Nucleus accumbens (tissue), 56 donors: ENCODE data around the gene ESPN.

Experiments used
- DNase-seq, 56 donors: peaks; one replicate each; lab custom pipeline; 2025; lab: John Stamatoyannopoulos, UW

Gene ESPN

DNA sequence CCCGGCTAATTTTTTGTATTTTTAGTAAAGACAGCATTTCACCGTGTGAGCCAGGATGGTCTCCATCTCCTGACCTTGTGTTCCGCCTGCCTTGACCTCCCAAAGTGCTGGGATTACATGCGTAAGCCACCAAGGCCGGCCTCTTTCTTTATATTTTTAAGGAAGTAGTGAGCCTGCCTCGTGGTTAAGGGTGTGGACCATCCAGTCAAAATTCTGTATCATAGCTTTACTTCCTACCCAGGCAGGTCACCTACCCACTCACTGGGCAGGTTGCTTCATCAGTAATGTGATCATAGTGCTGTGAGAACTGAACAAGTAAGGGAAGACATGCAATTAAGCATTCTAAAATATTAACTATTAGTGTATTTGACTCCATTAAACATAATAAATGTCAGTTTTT lies 22.9 kb upstream of the ESPN start:
- no peak for DNase-seq

DNA sequence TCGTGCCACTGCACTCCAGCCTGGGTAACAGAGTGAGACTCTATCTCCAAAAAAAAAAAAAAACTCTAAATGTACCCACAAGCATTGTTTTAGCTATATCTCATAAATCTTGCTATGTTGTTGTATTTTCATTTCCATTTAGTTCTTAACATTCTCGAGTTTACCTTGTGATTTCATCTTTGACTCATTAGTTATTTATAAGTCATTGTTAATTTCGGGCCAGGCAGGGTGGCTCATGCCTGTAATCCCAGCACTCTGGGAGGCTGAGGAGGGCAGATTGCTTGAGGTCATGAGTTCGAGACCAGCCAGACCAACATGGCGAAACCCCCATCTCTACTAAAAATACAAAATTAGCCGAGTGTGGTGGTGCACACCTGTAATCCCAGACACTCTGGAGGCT lies 16.6 kb upstream of the ESPN start:
- no peak for DNase-seq

DNA sequence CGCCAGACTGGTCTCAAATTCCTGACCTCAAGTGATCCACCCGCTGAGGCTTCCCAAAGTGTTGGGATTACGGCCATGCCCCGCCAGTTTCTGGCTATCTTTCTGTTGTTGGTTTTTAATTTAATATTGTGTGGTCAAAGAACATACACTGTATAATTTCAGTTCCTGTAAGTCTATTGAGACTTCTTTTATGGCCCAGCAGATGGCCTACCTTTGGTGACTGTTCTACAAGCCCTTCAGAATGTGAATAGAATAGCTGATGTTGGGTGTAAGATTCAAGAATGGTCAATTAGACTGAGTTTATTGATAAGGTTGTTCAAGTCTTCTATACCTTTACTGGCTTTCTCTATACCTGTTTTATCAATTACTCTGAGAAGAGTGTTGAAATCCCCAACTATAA lies 15.5 kb upstream of the ESPN start:
- no peak for DNase-seq

DNA sequence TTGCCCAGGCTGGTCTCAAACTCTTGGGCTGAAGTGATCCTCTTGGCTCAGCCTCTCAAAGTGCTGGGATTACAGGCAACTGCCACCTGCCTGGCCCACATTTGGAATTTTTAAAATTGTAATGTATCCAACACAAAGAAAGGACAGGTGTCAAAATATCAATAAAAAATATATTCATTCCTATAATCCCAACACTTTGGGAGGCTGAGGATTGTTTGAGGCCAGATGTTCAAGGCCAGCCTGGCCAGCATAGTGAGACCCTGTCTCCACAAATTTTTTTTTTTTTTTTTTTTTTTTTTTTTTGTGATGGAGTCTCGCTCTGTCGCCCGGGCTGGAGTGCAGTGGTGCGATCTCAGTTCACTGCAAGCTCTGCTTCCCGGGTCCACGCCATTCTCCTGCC lies 14.8 kb upstream of the ESPN start:
- DNase-seq, result no peak

DNA sequence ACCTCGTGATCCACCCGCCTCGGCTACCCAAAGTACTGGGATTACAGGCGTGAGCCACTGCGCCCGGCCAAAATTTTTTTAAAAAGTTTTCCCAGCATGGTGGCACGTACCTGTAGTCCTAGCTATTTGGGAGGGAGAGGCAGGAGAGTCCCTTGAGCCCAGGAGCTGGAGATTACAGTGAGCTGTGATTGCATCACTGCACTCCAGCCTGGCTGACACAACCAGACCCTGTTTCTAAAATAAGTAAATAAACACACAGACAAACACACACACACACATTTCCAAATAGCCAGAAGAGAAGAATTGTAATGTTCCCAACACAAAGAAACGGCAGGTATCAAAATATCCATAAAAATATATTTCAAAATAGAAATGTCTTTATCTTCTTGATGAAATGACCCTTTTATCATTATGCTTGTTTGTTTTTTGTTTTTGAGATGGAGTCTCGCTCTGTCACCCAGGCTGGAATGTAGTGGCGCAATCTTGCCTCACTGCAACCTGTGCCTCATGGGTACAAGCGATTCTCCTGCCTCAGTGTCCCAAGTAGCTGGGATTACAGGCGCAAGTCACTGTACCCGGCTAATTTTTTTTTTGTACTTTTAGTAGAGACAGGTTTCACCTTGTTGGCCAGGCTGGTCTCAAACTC lies 14.2 kb upstream of the ESPN start:
- no peak for DNase-seq

DNA sequence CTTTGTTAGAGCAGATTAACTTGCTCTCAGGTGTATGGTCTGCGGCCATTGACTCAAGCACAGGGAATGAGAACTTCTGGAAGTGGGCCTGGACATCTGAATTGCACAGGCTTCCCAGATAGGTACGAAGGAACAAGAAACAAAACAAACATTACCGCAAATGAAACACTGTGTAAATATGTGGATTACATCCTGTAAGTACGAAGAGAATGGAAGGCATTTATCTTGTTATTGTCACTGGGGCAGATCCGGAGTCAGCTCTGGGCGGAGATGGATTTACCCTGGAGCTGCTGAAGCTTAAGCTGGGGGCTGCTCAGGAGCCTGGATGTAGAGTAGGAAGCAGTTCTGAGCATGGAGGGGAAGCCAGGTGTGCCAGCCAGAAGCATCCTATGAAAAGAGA lies 11.7 kb upstream of the ESPN start:
- no peak for DNase-seq

DNA sequence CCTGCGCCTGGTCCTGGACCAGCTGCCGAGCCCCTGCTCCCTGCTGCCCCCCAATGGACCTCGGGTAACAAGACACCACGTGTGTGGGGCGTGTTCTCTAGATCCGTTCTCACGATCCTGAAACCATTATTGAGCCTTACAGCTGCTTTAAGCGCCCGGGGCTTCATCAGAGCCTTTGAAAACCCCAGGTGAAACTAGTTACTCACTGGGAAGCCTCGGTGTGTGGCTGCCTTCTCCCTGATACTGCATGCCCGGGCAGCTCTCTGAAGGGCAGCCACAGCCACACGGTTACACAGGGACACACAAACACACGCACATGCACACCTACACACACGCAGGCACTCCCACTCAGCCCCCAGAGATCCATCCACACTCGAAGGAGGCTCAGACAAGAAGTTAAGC lies 10.1 kb upstream of the ESPN start:
- DNase-seq, result peak in 11 of 56 donors; percentile 4 to 29 (median 15)

DNA sequence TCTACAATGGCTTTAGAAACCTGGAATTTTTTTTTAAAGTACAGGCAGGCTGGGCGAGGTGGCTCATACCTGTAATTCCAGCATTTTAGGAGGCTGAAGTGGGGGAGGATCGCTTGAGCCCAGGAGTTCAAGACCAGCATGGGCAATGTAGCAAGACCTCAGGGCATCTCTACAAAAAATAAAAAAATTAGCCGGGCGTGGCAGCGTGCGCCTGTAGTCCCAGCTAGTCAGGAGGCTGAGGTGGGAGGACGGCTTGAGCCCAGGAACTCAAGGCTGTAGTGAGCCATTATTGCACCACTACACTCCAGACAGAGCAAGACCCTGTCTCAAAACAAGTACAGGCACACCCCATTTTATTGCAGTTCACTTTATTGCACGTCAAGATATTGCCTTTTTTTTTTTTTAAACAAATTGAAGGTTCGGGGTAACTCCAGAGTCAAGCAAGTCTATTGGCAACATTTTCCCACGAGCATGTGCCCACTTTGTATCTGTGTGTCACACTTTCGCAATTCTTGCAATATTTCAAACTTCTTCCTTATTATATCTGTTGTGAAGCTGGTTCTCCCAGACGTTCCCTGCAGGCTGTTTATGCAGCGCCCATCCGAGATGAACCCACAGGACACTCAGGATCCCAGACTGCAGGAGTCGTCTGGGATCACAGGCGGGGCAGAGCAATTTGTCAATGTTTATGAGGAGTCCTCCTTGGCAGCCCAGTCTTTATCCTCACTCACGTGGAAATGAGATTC lies 9.5 kb upstream of the ESPN start:
- no peak for DNase-seq

DNA sequence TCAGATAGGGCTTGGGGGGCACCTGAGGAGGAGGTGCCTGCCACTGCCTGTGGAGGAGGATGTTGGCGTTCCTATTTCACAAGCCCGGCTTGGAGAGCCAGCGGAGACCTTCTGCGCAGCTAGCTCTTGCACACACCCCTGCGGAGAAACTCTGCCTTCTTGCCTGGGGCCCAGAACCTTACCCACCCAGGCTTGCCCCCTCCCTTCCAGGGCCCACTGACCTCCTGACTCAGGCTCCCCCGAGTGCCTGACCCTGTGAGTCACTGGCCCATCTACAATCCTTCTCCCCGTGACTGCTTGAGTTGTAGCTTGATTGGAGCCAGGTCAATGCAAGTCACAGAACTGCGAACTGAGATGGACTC lies 8.3 kb upstream of the ESPN start:
- no peak for DNase-seq

DNA sequence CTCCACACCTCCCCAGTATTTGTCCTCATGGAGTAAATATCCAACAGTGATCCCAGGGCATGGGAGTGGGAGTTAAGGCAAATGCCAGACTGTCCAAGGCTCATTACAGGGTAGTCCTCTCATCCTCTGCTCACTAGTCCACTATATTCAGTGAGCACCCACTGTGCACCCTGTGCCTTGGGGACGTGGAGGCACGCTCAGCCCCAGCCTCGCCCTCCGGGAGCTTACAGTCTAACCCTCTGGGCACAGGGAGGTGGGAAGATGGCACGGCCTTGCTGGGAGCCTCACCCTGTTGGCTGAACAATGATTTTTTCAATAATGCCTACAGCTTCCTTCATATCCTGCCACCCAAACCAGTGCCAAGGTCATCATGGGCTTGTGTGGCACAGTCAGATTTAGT lies 7.7 kb upstream of the ESPN start:
- no peak for DNase-seq

DNA sequence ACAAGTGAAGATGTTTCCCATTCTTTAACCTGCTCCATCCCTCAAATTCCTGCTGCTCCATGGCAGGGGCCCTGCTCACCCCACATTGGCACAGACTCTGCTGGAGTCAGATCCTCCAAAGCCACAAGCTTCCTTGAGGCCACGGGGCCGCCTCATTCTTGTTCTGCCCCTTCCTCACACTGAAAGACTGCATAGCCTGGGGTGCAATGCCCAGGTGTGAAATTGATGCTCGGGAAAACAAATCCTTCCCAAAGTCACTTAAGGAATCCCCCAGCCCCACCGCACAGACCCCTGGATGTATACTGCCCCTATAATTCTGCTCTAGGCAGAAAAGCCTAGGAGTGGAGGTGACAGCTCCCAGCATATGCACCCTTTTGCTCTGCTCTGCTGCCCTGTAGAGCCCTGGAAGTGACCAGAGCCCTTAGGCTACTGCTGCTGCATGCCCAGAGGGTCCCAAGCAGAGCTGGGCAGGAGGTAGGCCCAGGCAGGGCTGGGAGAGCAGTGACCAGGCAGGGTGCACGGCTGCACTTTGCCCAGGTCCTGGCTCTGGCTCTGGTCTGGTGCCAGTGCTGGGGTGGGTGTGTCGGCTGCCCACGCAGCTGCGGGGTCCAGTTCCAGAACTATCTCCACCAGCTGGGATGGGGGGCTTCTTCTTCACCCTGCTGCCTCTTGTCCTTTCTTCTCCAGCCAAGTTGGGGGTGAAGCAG lies 6.5 kb upstream of the ESPN start:
- DNase-seq, result no peak

DNA sequence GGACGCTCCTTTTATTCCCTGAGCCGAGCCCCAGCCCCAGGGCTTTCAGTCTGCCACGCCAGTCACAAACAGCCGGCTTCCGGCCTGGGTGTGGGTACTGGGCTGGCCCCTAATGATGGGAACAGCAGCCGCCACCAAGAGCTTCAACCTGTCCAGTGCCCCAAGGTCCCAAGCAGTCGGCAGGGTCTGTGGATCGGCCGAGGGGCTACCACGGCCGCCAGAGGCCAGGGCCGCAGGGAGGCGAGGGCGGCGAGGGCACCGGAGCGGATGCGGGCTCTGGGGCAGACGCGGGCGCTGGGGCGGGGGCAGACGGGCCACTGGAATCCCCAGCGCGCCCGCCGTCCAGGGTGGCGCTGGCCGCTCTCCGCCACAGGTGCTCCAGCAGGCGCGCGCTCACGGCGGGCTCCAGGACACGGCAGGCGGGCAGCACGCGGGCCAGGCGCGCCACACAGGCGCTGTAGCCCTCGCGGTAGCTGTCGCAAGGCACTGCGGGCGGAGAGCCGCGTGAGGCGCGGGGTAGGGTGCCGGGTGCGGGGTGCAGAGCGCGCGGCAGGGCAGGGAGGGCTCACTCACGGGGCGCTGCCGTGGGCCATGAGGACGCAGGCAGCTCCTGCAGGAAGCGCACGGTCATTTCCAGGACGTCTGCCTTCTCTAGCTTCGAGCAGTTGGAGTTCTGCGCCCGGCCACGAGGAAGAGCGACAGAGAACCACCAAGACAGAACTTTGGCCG lies 5.7 kb upstream of the ESPN start:
- DNase-seq, result no peak

DNA sequence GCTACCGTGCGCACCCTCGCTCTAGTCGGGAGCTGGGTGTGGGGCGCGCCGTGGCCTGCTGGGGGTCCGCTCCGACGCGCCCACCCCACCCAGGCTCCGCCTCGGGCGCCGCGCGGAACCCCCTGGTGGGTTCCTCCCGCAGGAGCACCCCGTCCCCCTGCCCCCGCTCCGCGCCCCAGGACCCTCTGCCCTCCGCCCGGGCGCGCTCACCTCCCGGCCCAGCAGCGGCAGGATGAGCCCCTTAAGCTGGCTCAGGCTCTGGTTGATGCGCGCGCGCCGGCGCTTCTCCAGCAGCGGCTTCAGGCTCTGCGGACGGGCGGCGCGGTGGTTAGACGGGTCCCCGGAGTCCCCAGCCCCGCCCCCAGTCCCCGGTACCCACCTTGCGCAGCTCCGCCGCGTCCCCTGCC lies 5.2 kb upstream of the ESPN start:
- no peak for DNase-seq

DNA sequence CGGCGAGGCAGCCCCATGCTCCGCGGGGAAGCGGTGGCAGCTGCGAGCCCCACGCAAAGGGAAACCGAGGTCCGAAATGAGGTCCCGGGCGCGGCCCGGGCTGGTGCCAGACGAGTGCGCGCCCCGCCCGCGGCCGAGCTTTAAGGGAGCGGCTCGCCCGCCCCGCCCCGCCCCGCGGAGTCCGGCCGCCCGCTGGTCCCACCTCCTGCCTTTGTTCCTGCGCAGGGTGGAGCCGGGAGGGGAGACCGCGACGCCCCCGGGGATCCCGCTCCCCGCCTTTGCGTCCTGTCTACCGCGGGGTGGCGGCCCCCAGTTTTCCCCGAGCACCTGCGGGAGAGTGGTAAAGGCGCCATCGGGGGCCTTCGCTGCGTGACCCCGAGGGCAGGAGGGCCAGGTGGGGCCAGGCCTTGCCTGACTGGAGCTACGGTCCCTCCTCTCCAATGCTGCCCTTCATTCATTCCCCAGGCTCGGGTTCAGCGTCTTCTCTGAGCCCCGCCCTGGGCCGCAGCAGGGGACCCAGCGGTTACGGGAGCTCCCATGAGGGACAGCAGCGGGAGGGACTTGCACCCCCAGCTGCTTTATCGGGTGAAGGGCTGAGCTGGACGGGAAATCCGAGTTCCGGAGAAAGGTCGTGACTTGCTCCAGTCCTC lies 4.6 kb upstream of the ESPN start, which contains the start of gene HES2:
Gene HES2 (minus strand): TSS at position 116 of the 650 bp plus-strand sequence. CDS start 99 bp downstream, at position 17.
- peak in 1 of 56 donors; percentile 4 for DNase-seq

DNA sequence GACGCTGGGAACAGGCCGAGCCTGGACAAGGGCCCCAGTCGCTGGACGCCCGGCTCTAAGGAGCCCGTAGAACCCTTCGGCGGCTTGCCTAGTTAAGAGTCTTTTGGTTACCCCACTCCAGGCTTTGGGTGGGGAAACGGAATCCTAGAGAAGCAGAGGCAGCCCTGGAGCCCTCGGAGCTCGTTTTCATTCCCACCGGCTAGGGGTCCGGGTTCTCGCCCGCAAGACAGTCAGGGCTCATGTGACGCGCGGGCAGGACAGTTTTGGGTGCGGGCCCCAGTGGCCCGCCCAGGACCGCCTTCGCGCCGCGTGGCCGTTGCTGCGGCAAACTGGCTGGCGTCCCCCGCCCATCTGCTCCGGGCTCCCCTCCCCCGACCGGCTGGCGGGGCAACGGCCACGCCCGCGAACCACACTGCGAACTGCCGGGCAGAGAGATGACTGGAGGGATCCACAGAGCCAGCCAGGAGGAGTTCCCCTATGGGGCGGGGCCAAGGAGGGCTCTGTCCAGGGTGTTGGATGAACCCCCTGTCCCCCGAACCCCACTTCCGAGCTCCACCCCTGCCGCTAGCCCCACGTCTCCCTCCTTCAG lies 4.0 kb upstream of the ESPN start:
- DNase-seq, result no peak

DNA sequence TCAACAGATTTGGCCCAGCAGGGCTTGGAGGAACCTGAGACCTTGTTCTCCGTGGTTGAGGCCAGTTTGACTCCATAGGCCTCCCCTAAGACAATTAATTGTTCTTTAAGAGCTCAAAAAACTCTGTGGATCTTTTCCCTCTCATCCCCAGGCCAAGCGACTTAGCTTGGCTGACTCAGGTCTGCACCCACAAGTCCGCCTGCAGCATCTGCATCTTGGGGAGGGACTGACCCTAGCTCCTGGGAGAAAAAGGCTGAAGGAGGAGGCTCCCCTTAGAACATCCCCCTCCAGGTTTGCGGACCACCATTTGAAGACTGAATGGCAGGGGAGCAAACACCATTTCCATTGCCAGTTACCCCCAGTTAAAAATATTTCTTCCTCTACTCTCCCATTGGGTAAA lies 3.3 kb upstream of the ESPN start:
- DNase-seq, result no peak

DNA sequence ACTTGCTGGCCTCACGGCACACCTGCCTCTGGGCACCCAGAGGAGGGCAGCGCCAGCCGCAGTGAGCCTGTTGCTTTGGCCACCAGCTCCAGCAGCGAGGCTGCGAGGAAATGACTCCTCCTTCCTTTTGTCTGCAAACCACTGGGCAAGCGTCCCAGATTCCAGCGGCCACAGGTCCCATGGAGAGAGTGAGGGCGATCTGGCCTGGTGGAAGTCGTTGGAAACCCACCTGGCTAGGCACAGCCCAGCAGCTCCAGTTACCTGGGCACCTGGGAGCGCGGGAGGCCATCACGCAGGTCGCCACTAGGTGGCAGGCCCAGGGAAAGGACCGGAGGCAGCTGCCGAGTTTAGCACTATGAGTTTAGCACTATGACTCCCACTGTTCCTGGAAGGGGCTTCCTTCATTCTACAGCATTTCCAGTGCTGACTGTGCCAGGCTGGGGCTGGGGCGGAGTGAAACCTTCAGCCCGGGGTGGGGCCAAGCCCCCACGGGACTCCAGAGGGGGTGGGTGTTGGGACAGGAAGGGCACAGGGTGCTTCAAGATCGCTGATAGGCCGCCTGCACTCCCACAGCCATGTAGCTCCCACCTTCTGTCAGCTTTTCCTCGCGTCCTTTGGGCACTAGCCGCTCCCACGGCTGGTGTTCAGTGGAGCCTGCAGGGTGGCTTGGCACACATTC lies 1.1 kb upstream of the ESPN start:
- DNase-seq, result peak in 10 of 56 donors; percentile 7 to 43 (median 19)

DNA sequence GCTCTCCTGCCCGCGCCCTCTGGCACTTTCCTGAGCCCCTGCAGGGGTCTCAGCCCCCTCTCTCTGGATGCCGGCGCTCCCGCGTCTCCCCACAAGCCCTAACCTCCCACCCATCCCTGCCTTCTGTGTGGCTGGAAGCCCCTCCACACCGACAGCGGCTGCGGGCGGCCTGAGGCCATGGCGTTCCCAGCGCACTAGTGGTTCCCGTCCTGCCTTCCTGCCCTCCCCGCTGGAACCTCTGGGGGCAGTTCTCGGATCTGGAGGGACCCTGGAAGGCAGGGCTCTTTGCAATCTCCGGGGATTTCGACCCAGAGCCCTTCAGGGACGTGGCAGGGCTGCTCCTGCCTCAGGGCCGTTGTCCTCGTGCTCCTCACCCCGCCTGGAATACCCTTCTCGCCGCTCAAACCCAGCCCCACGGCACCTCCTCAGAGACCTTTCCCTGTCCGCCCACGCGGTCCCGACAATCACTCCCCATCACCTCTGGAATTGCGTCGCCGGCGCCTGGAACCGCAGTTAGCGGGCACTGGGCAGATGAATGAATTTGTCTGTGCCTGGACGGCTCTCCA lies 493 bp upstream of the ESPN start:
- no peak for DNase-seq

DNA sequence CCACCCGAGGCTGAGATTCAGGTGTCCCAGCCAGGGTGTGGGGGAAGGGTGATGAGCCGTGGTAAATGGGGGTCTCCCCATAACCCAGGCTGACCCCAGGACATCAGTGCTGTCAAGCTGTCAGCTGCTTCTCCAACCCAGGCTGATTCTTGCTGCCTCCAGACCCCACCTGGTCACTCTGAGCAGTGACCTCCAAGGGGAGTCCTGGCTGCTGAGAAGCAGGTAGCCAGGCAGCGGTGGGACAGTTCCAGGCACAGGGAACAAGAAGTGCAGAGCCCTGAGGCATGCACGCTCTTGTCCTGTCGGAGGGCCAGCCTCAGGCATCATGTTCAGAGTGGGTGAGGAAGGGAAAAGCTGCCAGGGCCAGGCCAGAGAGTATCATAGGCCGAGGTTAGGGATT lies 1.1 kb downstream of the ESPN start:
- no peak for DNase-seq
